GM04503 (cell line): ENCODE results near the gene MYOCD.

ENCODE experiments used
- DNase-seq: peaks from one replicate; pipeline ENCODE4 v3.0.0-alpha.2; 2012; ENCODE audit warnings: low read depth

MYOCD gene

DNA sequence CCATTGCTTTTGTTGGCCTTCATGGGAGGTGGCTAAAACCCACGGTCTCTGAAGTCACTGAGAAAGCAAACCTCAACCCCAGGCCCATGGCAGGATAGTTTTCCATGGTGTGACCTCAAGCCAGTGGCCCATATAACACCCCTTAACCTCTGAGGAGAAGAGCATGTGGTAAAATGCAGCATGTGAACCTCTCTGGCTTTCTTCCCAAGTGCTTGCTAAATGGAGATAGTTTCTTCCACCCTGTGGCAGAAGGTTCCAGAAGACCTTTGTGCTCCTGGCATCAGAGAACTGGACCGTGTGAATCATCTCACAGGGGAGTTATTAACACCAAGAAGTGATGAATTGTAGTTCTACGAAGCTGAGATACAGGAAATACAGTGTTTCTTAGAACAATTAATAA lies 47.3 kb downstream of the MYOCD start:
- DNase-seq, result no peak

DNA sequence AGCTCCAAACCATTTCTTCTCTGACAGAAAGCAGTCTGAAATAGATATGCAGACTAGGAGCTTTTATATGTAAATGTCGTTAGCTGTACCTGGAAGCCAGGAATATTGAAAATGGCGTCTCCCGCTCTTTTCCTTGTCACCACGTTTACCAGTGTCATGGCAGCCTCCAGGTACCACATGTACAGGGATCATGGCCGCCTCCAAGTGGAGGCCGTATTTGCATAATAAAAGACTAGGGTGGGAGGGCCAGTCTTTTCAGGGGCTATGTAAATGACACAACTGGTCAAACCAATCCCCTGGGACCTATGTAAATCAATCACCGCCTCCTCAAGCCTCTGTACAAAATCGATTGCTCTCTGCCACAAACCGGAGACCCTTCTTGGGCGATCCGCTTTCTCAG lies 54.3 kb downstream of the MYOCD start:
- no peak for DNase-seq

DNA sequence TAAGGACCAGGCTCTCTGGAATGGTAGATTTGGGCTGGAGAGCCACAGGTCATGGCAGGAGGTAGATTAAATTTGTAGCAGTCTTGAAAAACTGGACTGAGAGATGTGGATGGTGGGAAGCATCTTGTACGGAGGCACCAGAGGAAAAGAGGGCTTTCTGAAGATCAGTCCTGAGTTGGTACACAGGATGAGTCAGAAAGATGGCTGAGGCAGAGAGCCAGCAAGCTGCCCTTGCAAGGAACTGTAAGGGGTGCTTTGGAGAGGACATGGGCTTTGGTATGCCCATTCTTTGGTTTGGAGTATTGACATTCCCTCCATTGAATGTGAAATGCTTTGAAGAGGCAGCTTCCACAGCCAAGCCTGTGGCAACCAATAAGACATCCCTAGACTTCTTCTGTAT lies 55.9 kb downstream of the MYOCD start:
- no peak for DNase-seq

GRCh38 chr17:12722282-12722681 lies 56.6 kb downstream of the MYOCD start:
- DNase-seq, result no peak

DNA sequence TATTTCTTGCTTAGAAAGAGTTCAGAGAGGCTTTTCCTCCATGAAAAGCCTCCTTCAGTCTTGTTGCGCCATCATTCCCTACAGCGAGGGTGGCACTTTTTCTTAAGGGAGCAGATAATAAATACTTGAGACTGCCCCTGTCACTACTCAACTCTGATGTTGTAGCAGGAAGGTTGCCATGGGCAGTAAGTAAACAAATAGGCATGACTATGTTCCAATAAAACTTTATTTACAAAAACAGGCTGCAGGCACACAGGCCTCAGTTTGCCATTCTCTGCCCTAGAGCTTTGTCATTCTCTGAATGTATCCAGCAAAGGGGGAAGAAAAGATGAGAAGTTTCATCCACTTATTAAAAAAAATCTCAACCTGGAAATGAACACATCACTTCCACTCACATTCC lies 60.4 kb downstream of the MYOCD start:
- DNase-seq, result no peak

DNA sequence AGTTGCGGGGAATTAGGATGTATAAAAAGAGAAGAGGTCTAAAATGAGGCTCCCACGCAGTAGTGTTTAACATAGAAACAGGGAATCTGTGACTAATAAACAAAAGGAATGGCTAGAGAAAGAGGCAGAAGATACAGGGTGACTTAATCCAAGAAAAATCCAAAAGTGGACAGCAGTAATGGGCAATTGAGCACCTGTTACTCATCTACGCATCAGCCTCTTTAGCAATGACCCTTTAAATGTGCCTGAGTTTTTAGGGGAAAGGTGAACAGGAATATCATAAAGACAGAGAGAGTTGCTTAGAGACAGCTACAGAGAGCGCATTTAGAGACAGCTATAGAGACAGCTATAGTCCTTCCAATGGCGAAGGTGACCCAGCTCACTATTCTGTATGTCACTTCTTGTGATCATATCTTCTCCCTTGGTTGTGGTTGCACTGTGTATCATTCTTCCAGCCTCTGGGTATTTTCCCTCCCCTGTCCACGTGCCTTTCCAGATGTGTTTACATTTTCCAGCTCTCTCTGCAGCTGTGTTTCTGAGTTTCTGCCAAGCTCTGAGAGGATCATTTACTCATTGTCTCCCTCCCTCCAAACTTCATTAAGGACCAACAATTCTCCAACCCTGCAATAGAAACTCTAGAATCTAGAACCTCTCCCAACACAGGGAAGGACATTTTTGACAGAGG lies 61.5 kb downstream of the MYOCD start:
- DNase-seq, result no peak

DNA sequence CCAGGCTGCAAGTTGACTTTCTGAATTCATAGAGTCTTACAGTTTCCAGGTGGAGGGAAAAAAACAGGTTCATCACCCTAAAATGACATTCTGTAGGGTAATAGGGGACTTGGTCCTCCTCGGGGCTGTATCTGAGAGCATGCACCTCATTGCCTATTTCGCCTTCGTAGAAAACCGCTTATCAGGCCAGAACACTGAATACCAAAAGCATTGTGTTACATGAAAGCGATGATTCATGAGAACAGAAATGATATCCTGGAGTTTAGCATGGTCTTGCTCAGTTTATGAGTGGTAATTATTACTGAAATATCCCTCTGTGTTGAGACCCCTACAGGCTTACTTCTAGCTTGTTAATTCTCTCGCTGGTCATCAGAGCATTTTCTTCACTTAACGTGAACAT lies 62.2 kb downstream of the MYOCD start:
- DNase-seq, result no peak

- no peak for DNase-seq
Observed at GRCh38 chr17:12729086-12729485, 63.4 kb downstream of the MYOCD start.

DNA sequence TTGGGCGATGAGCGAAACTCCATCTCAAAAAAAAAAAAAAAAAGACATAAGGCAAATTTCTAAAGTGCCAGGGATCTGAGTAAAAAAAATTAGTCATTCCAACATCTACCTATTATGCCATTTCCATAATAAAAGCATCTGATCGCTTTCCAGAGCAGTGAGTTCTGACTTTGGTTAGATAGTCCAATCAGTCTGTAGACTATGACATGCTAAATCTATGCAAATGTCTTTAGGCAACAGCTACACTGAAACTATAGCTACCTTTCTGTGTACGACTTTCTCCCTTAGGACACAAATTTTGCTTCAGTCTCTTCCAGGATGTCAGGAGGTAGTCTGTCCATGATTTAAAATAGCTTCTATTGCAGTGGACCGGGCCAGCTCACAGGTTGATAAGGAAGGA lies 64.7 kb downstream of the MYOCD start:
- no peak for DNase-seq

DNA sequence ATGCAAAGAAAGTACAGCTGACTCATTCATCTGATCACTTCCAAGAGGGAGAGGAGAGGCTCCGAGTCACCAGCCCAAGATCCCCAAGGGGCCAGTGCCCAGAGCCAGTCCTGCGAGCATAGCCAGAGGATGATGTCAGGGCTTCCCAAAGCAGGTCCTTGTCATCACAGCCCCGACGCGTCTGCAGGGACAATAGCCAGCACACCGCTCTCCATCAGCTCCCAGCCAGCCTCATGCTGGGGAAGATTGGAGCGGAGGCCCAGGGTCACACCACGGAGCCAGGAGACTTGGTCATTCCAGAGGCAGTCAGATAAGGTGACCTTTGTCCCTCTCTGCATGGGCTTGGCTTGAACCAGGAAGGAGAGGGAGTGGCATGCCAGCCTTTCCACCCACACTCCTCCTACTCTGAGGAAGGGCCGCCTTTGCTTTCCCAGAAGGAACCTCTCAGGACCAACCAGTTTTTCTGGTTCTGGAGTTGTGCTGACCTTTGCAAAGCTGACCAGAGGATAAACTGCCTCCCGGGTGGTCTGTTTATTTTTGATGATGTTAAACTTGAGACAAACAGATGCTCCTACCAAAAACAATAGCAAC lies 65.3 kb downstream of the MYOCD start:
- no peak for DNase-seq

DNA sequence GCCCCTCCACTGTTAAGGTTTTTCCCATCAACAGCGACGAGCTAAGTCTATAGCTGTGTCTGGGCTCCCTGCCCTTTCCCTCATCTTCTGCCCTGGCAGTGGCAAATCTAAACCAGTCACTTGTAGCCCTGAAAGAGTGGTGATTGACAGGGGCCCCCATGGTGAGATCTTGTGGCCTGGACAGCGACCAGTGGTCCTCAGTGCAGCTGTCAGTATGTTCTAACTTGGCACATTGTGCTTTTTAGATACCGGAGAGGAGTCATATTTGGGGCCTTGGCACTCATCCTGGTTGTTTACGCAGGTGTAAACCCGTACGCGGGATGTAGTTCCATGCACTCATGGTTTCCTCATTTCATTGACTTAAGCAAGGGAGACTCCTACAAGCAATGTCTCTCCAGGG lies 66.1 kb downstream of the MYOCD start:
- no peak for DNase-seq

DNA sequence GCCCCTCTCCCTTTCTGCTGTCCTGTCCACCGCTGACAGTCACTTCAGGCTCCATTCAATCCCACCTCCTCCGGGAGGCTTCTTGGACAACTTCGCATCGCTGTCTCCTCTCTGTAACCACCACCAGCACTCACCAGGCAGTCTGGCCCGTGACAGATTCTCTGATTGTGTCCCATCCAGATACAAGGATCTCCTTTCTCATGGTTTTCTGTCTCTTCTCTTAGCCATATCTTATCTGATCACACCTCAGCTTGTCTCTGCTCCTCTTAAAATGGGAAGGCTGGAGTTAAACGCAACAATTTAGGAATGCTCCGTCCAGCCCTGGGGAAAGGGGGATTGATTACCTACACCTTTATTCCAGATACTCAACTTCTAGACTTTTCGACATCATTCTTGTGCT lies 66.7 kb downstream of the MYOCD start:
- DNase-seq, result no peak

DNA sequence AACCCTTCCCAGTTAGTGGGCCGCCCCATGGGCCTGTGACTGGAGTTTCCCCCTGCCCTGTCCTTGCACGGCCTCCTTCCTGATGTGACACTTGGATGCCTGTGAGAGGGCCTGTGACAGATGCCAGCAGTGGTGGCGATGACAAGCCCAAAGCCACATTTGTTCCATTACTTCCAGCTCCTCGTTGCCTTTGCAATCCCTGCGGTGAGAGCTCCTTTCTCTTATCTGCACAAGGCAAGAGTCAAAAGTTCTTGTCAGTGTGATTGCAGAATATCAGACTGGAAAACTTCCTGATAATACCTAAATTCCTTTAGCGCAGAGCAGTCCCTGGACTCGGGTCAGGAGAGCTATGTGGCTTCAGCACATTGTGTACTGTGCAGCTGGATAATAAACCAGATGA lies 69.2 kb downstream of the MYOCD start:
- no peak for DNase-seq

DNA sequence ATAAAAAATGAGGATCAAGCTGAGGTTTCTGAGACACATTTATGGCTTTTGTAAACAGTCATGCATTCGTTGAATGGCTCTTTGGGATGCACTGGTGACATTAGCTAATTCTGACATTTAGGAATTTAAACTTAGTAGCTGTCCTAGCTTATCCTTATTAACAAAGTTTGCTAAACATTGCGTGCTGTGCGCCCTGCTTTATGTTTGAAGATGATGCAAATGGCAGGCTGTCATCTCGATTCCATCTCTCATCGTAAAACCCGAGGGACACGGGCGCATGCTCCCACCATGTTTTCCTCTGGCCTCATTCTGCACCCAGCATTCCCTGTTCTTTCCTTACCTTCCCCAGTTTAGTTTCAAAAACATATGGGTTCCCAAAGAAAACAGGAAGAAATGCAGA lies 69.8 kb downstream of the MYOCD start:
- no peak for DNase-seq

DNA sequence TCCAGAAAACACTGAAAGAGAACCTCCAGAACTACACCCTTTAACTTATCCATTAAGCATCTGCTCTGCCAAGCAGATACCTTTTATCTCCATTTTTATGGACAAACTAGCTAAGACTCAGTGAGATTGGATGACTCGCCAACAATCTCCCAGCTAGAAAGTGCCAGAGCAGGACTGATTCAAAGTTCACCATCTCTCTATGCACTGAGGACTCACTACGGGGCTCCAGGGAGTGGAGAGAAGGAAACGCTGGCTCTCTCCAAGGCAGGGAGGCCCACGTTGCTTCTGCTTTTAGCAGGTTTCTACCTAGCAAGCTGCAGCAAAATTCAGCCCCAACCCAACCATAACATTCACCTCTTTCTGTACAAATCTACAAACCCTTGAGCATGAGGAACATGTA lies 70.8 kb downstream of the MYOCD start:
- DNase-seq, result no peak

- no peak for DNase-seq
Observed at GRCh38 chr17:12737740-12738469, 72.2 kb downstream of the MYOCD start.

DNA sequence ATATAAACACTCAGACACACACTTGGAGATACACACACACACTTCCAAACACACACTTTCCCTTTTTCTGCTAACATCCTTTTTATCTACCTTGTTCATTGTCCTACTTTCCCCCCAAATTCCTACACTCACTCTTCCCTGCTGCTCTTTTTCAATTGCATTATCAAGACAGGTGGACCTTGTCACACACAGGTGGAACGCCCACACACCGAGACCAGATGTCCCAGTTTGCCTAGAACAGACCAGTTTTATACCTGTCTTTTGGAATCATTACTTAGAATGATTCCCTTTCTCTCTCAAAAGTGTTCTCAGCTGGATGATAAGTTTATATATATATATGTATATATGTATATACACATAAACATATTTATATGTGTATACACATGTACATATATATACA lies 72.9 kb downstream of the MYOCD start:
- no peak for DNase-seq

- no peak for DNase-seq
Observed at GRCh38 chr17:12739500-12739899, 73.8 kb downstream of the MYOCD start.

DNA sequence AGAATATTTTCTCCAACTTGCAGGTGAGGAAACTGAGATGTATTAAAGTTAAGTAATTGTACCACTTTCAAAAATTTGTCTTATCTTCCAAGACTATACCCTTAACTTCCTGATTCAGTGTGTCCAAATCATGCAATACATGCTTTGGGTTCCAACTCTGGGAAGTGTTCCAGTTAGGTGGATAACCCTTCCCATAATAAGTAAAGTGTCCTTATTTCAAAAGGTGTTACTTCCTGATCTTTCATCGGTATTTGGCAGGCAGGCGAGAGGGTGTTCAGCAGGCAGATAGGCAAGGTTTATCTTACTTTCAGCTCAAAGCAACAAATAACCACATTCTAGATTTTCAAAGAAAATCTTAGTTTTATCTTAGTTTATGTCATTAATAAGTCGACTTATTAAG lies 77.4 kb downstream of the MYOCD start:
- no peak for DNase-seq

GRCh38 chr17:12744298-12744697 lies 78.6 kb downstream of the MYOCD start:
- no peak for DNase-seq

- no peak for DNase-seq
Observed at GRCh38 chr17:12744786-12745185, 79.1 kb downstream of the MYOCD start.

DNA sequence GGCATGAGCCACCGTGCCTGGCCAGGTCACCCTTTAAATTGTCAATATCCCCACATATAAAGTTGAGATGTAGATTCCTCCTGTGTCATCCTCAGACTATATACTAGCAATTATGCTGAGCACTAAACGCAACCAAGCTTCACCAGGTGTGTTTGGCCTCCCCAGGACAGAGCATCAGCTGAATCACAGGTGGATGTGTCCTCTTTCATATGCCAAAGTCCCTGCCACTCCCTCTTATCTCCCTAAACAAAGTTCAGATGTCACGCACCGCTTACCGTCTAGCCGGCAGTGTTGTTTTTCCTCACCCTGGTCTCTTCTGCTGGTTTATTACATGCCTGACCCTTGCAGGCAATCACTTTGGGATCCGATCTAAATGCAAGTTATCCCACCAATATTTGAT lies 79.8 kb downstream of the MYOCD start:
- no peak for DNase-seq

GRCh38 chr17:12756786-12757185 lies 91.1 kb downstream of the MYOCD start:
- DNase-seq, result no peak

GRCh38 chr17:12759090-12759489 lies 93.4 kb downstream of the MYOCD start:
- DNase-seq, result no peak
